ENCODE results near the gene NTF3.

NTF3 gene

GRCh38 chr12:5509557-5509956 lies 77.6 kb downstream of the NTF3 start:
- TF ChIP-seq CTCF (conservative IDR thresholded peaks at IDR 0.05; ENCODE audit: low read depth, low read length): no peak
- DNase-seq (ENCODE audit: low read depth): no peak
- H3K4me3 ChIP-seq (ENCODE audit: low read depth, low read length): no peak overlapping the region

- H3K4me3 ChIP-seq (ENCODE audit: low read depth, low read length): no peak overlapping the region
- no peak for TF ChIP-seq CTCF (conservative IDR thresholded peaks at IDR 0.05; ENCODE audit: low read depth, low read length)
- no peak for DNase-seq (ENCODE audit: low read depth)
Observed at GRCh38 chr12:5510251-5510805, 78.4 kb downstream of the NTF3 start.

DNA sequence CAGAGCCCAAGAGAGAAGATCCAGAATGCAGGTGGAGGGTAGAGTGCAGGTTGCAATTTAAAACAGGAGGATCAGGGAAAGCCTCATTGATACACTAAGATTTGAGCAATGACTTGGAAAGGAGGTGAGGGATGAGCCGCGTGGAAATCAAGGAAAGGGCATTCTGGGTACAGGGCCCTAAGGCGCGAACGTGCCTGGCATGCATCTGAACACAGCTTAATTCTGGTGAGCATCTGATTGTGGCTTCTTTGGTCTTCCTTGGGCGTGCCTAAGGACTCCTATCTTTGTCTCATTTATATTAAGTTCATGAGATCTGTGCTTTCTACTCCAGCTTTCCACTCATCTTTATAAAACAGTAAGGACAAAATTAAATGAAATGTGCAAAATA lies 79.3 kb downstream of the NTF3 start:
- no peak for DNase-seq (ENCODE audit: low read depth)
- TF ChIP-seq CTCF (conservative IDR thresholded peaks at IDR 0.05; ENCODE audit: low read depth, low read length): no peak
- H3K4me3 ChIP-seq (ENCODE audit: low read depth, low read length): no peak overlapping the region

GRCh38 chr12:5511644-5512600 lies 80.0 kb downstream of the NTF3 start:
- H3K4me3 ChIP-seq (ENCODE audit: low read depth, low read length): no peak overlapping the region
- peak; percentile 6 for DNase-seq (ENCODE audit: low read depth)
- TF ChIP-seq CTCF (conservative IDR thresholded peaks at IDR 0.05; ENCODE audit: low read depth, low read length): peak; percentile 48

DNA sequence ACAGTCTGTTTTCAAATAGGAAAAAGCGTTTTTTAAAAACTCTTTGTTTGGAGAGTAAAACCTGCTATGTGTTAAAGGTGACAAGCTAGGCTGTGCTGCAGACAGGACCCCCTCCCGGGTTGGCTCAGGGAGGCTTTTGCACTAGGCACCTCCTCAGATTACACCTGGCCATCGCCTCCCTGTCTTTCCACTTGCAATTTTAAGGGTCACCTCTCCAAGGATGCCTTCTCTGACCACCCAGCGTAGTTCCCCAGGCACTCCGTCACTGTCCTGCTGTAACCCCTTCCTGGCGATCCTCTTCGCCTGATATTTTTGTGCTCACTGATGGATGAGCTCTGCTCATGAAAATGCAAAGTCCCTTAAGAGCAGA lies 80.7 kb downstream of the NTF3 start:
- TF ChIP-seq CTCF (conservative IDR thresholded peaks at IDR 0.05; ENCODE audit: low read depth, low read length): no peak
- no peak for DNase-seq (ENCODE audit: low read depth)
- no peak overlapping the region for H3K4me3 ChIP-seq (ENCODE audit: low read depth, low read length)

DNA sequence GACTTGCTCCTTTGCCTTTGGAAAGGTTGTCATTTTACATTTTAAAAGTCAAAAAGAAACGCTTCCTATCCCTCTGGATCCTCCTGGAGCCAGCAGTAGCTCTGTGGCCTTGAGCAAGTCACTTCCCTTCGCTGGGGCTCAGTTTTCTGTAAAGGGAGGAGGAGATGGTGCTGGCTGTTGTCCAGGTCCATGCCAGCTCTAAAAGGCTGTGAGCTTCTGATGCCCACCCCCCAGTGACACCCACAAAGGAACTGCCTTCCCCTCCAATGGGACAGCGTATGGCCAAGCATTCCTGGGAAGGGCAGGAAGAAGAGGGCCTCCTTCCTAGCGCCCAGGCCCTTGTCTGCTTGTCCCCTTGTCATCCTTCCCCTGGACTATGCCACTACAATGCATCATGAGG lies 81.5 kb downstream of the NTF3 start:
- no peak for DNase-seq (ENCODE audit: low read depth)
- H3K4me3 ChIP-seq (ENCODE audit: low read depth, low read length): no peak overlapping the region
- no peak for TF ChIP-seq CTCF (conservative IDR thresholded peaks at IDR 0.05; ENCODE audit: low read depth, low read length)

GRCh38 chr12:5514016-5514415 lies 82.1 kb downstream of the NTF3 start:
- no peak for DNase-seq (ENCODE audit: low read depth)
- TF ChIP-seq CTCF (conservative IDR thresholded peaks at IDR 0.05; ENCODE audit: low read depth, low read length): no peak
- H3K4me3 ChIP-seq (ENCODE audit: low read depth, low read length): no peak overlapping the region
